ENCODE data around the gene DLG2.

- TF ChIP-seq CTCF (IDR thresholded peaks at IDR 0.05), result no peak
- TF ChIP-seq POLR2A (IDR thresholded peaks at IDR 0.05), result no peak
Observed at GRCh38 chr11:85394283-85394682, 232.9 kb downstream of the DLG2 start.
